Neural progenitor cell (in vitro differentiated cells): ENCODE results near the gene ABCG4.

Experiments used
- EZH2 ChIP-seq: fragments of 200-600 bp; sonication (generic); IDR thresholded peaks from 2 replicates; pipeline ENCODE4 v1.6.1; 2017; ENCODE audit warnings: antibody characterized with exemption, mild to moderate bottlenecking, moderate library complexity
- TF ChIP-seq, protein P1 (sequence below): fragments of 200-600 bp; sonication (generic); IDR thresholded peaks from 2 replicates; pipeline ENCODE4 v1.5.1; 2017; ENCODE audit warnings: antibody characterized with exemption, mild to moderate bottlenecking

DNA sequence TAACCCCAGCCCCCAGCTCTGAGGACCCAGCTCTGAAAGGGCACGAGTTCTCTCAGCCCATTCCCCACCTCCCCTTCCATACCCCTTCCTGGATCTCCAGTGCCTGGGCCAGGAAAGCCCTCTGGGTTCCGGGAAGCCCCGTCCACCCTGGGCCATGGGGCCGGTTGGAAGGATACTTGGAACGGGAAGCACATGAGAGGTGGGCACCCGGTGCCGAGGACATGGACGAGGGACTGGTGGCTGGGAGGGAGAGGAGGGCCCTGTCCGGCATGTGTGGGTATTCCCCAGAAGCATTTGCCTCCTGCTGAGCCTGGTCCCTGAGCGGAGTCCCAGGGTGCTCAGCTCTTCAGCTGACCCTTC lies 32.6 kb upstream of the ABCG4 start:
- no peak for TF ChIP-seq EZH2
- TF ChIP-seq, protein P1, sequence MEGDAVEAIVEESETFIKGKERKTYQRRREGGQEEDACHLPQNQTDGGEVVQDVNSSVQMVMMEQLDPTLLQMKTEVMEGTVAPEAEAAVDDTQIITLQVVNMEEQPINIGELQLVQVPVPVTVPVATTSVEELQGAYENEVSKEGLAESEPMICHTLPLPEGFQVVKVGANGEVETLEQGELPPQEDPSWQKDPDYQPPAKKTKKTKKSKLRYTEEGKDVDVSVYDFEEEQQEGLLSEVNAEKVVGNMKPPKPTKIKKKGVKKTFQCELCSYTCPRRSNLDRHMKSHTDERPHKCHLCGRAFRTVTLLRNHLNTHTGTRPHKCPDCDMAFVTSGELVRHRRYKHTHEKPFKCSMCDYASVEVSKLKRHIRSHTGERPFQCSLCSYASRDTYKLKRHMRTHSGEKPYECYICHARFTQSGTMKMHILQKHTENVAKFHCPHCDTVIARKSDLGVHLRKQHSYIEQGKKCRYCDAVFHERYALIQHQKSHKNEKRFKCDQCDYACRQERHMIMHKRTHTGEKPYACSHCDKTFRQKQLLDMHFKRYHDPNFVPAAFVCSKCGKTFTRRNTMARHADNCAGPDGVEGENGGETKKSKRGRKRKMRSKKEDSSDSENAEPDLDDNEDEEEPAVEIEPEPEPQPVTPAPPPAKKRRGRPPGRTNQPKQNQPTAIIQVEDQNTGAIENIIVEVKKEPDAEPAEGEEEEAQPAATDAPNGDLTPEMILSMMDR = no peak
